Activated naive CD4-positive, alpha-beta T cell treated with anti-CD3 and anti-CD28 coated beads, Interleukin-2, amount 10 ng/mL, durations not matched to agents 7 days and 5 days (primary cell): Measurements from ENCODE around the gene NPAS3.

Experiments
- CTCF ChIA-PET: fragments of 350-600 bp; sonication (Branson Sonifier 250); formaldehyde crosslinking; loops from one replicate; lab custom pipeline; 2021; ENCODE audit warnings: antibody characterized with exemption; lab: Charles Lee
- DNase-seq: peaks from one replicate; pipeline ENCODE4 v3.0.0-alpha.2; 2020
- H3K27ac Mint-ChIP-seq: one replicate; pipeline ENCODE4 v1.8.0; 2021; ENCODE audit warnings: mild to moderate bottlenecking, moderate library complexity, mixed read lengths
- H3K27me3 Mint-ChIP-seq: one replicate; pipeline ENCODE4 v1.8.0; 2021; ENCODE audit warnings: mild to moderate bottlenecking, mixed read lengths
- H3K36me3 Mint-ChIP-seq: one replicate; pipeline ENCODE4 v1.8.0; 2021; ENCODE audit warnings: mixed read lengths
- H3K4me1 Mint-ChIP-seq: one replicate; pipeline ENCODE4 v1.8.0; 2021; ENCODE audit warnings: mixed read lengths
- H3K4me3 Mint-ChIP-seq: one replicate; pipeline ENCODE4 v1.8.0; 2021; ENCODE audit warnings: mild to moderate bottlenecking, moderate library complexity, mixed read lengths
- H3K9me3 Mint-ChIP-seq: one replicate; pipeline ENCODE4 v1.8.0; 2021; ENCODE audit warnings: mixed read lengths

NPAS3 gene

GRCh38 chr14:33643426-33644181, 704.9 kb downstream of the NPAS3 start:
- DNase-seq, result no peak
- Mint-ChIP-seq H3K4me3 (no peak overlapping the region), H3K36me3 (no peaks in the 10 kb centered on the region), H3K27ac (no peak overlapping the region), H3K27me3 (no peaks in the 10 kb centered on the region), H3K4me1 (no peaks in the 10 kb centered on the region), H3K9me3 (no peaks in the 10 kb centered on the region)
- CTCF ChIA-PET, result no interaction called here

DNA sequence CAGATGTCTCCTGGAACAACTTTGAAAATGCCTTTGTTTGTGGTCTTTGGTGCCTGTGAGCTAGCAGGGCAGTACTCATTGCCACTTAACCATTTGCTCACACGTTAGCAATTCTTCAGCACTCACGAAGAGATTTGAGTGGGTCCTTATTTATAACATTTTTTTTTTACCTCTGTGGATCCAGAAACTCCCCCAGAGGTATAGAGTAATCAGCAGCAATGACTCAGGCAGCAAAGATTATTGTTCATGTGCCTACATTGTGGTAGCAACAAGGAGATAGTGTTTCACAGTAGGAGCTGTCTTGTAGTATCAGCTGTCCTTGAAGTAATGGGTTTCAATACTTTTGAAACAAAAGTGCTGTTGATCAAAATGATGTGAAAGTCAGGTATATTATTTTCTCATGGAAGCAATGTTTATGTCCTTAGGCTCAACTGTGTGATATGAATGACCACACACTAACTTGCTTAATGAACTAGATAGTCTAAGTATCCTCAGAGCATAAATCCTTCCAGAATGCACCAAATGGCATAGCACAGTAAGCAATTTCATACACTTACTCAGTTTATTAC, 708.1 kb downstream of the NPAS3 start:
- CTCF ChIA-PET, result no interaction called here
- no peak for DNase-seq
- H3K36me3 Mint-ChIP-seq, result no peaks in the 10 kb centered on the region
- no peak overlapping the region for H3K27ac Mint-ChIP-seq
- H3K27me3 Mint-ChIP-seq, result no peaks in the 10 kb centered on the region
- no peaks in the 10 kb centered on the region for H3K9me3 Mint-ChIP-seq
- no peaks in the 10 kb centered on the region for H3K4me1 Mint-ChIP-seq
- no peak overlapping the region for H3K4me3 Mint-ChIP-seq

DNA sequence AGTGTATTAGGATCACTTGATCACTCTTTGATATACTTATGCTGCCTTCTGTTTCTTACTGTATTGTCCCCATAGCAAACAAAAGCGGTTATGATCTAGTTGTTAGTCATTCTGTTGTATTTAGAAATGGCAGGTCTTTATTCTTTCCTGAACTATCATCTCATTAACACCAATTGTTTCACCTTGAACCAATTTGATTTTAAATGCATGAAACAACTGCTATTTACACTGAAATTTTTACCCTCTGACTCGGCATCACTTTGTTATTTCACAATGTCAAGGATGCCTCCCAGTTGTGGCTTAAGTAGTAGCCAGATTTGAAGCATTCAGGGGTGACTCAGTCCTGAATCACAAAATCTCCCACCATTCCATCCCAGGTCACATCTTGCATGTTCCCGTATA, 708.7 kb downstream of the NPAS3 start:
- H3K27me3 Mint-ChIP-seq, result no peaks in the 10 kb centered on the region
- no peaks in the 10 kb centered on the region for H3K36me3 Mint-ChIP-seq
- H3K4me1 Mint-ChIP-seq, result no peaks in the 10 kb centered on the region
- no peak for DNase-seq
- H3K4me3 Mint-ChIP-seq, result no peak overlapping the region
- no peak overlapping the region for H3K27ac Mint-ChIP-seq
- CTCF ChIA-PET, result no interaction called here
- H3K9me3 Mint-ChIP-seq, result no peaks in the 10 kb centered on the region

GRCh38 chr14:33650430-33650829, 711.8 kb downstream of the NPAS3 start:
- H3K4me3 Mint-ChIP-seq, result no peak overlapping the region
- no peak overlapping the region for H3K27ac Mint-ChIP-seq
- H3K9me3 Mint-ChIP-seq, result no peaks in the 10 kb centered on the region
- CTCF ChIA-PET, result no interaction called here
- no peak for DNase-seq
- H3K4me1 Mint-ChIP-seq, result no peaks in the 10 kb centered on the region
- H3K36me3 Mint-ChIP-seq, result no peaks in the 10 kb centered on the region
- no peaks in the 10 kb centered on the region for H3K27me3 Mint-ChIP-seq

- Mint-ChIP-seq H3K4me3 (no peak overlapping the region), H3K36me3 (no peaks in the 10 kb centered on the region), H3K27me3 (no peaks in the 10 kb centered on the region), H3K9me3 (no peaks in the 10 kb centered on the region), H3K27ac (no peak overlapping the region), H3K4me1 (no peaks in the 10 kb centered on the region)
- no peak for DNase-seq
- CTCF ChIA-PET, result no interaction called here
Observed at GRCh38 chr14:33652566-33653307, 714.1 kb downstream of the NPAS3 start.

GRCh38 chr14:33653308-33653695, 714.6 kb downstream of the NPAS3 start:
- H3K36me3 Mint-ChIP-seq, result no peaks in the 10 kb centered on the region
- H3K4me1 Mint-ChIP-seq, result no peaks in the 10 kb centered on the region
- CTCF ChIA-PET, result no interaction called here
- no peak overlapping the region for H3K4me3 Mint-ChIP-seq
- DNase-seq, result no peak
- no peaks in the 10 kb centered on the region for H3K9me3 Mint-ChIP-seq
- H3K27me3 Mint-ChIP-seq, result no peaks in the 10 kb centered on the region
- H3K27ac Mint-ChIP-seq, result no peak overlapping the region

DNA sequence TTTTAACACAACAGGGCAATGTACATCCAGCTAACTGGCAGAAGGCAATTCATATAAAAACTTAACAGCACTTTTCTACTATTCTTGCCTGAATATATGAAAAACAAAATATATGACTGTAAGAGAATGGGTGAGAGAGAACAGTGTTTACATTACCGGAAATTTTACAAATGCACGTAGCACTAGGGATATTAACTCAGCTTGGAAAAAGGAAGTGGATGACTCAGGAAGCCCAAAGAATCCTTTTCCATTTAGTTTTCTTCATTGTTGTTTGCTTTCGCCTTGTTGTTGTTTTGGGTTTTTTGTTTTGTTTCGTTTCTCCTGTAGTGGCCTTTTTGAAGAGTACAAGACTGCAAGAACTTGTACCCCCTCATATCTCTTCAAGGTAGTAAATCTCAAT, 716.7 kb downstream of the NPAS3 start:
- H3K4me3 Mint-ChIP-seq, result no peak overlapping the region
- H3K36me3 Mint-ChIP-seq, result no peaks in the 10 kb centered on the region
- DNase-seq, result no peak
- no peaks in the 10 kb centered on the region for H3K9me3 Mint-ChIP-seq
- no peaks in the 10 kb centered on the region for H3K4me1 Mint-ChIP-seq
- no peak overlapping the region for H3K27ac Mint-ChIP-seq
- H3K27me3 Mint-ChIP-seq, result no peaks in the 10 kb centered on the region
- CTCF ChIA-PET, result no interaction called here

GRCh38 chr14:33657476-33657875, 718.8 kb downstream of the NPAS3 start:
- Mint-ChIP-seq H3K27ac (no peak overlapping the region), H3K4me3 (no peak overlapping the region), H3K9me3 (peaks cover 2% of the 10 kb centered on the region), H3K27me3 (no peaks in the 10 kb centered on the region), H3K4me1 (no peaks in the 10 kb centered on the region), H3K36me3 (no peaks in the 10 kb centered on the region)
- CTCF ChIA-PET, result no interaction called here
- DNase-seq, result no peak

GRCh38 chr14:33660248-33660647, 721.6 kb downstream of the NPAS3 start:
- no peak for DNase-seq
- H3K9me3 Mint-ChIP-seq, result peaks cover 6% of the 10 kb centered on the region
- H3K4me3 Mint-ChIP-seq, result no peak overlapping the region
- no peaks in the 10 kb centered on the region for H3K27me3 Mint-ChIP-seq
- no peak overlapping the region for H3K27ac Mint-ChIP-seq
- CTCF ChIA-PET, result no interaction called here
- no peaks in the 10 kb centered on the region for H3K36me3 Mint-ChIP-seq
- no peaks in the 10 kb centered on the region for H3K4me1 Mint-ChIP-seq

DNA sequence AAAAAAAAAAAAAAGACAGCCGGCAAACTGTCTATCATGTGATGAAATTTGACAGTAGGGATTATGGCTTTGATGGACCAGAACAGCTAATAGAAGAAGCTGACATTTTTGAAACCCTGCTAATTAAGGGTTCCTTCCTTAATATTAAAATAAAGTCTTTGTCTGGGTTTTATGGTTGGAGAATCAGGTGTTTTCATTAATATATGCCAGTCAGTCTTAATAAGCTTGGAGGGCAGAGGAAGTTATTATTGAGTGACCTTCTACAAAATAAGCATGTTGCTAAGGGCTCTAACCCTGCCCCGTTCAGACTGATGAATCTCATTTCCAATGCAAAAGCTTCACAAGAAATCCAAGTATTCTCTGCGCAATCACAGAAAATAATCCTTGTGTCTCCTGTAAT, 722.4 kb downstream of the NPAS3 start:
- Mint-ChIP-seq H3K36me3 (no peaks in the 10 kb centered on the region), H3K27me3 (no peaks in the 10 kb centered on the region), H3K4me3 (no peak overlapping the region), H3K27ac (no peak overlapping the region), H3K9me3 (peaks cover 6% of the 10 kb centered on the region), H3K4me1 (no peaks in the 10 kb centered on the region)
- CTCF ChIA-PET, result interaction anchor here (0.6 kb wide), 1 partner anchor 133 kb away, joined by 3 read pairs; no protein-coding TSS in a partner anchor
- DNase-seq, result no peak

DNA sequence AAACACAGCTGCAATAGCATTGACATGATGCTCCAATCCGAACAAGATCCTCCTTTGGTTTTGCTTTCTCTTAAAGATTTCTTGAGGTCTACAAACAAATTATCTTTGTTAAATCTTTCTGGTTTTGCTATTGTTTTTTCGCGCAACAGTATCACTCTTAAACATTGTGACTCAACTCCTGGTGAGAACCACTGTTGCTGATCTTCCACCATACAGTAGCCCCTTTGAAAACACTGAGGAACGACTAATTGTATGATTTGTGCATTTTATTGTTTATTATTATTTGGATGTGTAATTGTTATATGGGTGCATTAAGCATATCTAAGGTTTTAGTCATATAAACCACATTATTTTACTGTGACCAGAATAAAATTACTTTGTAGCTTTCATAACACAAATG, 729.4 kb downstream of the NPAS3 start:
- CTCF ChIA-PET, result no interaction called here
- no peaks in the 10 kb centered on the region for H3K27me3 Mint-ChIP-seq
- no peak overlapping the region for H3K27ac Mint-ChIP-seq
- H3K4me1 Mint-ChIP-seq, result no peaks in the 10 kb centered on the region
- DNase-seq, result no peak
- no peaks in the 10 kb centered on the region for H3K36me3 Mint-ChIP-seq
- H3K4me3 Mint-ChIP-seq, result no peak overlapping the region
- H3K9me3 Mint-ChIP-seq, result peaks cover 4% of the 10 kb centered on the region

- Mint-ChIP-seq H3K9me3 (no peaks in the 10 kb centered on the region), H3K27me3 (no peaks in the 10 kb centered on the region), H3K36me3 (no peaks in the 10 kb centered on the region), H3K4me3 (no peak overlapping the region), H3K27ac (no peak overlapping the region), H3K4me1 (no peaks in the 10 kb centered on the region)
- no peak for DNase-seq
- CTCF ChIA-PET, result no interaction called here
Observed at GRCh38 chr14:33669111-33669510, 730.4 kb downstream of the NPAS3 start.

DNA sequence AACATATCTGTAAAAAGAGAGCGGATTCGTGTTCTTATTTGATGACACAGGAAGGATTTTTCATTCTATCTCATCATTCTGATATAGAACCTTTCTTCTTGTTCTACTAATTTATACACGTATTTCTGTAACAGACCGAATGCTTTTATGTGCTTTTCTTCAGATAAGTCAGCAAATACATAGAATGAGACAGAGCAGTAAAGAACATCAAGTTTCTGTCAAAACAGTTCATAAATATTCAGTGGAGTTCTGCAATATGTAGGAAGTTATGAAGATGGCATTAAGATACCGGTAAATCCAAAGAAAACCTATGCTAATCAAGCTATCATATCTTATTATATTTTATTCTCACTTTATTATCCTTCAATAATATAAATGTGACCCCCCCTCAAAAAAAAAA, 731.6 kb downstream of the NPAS3 start:
- no peak overlapping the region for H3K27ac Mint-ChIP-seq
- no peaks in the 10 kb centered on the region for H3K4me1 Mint-ChIP-seq
- H3K27me3 Mint-ChIP-seq, result no peaks in the 10 kb centered on the region
- no peaks in the 10 kb centered on the region for H3K36me3 Mint-ChIP-seq
- H3K4me3 Mint-ChIP-seq, result no peak overlapping the region
- no peak for DNase-seq
- CTCF ChIA-PET, result no interaction called here
- H3K9me3 Mint-ChIP-seq, result no peaks in the 10 kb centered on the region

GRCh38 chr14:33671556-33671955, 732.9 kb downstream of the NPAS3 start:
- no peaks in the 10 kb centered on the region for H3K27me3 Mint-ChIP-seq
- no peaks in the 10 kb centered on the region for H3K36me3 Mint-ChIP-seq
- H3K27ac Mint-ChIP-seq, result no peak overlapping the region
- no peak for DNase-seq
- H3K4me1 Mint-ChIP-seq, result no peaks in the 10 kb centered on the region
- H3K9me3 Mint-ChIP-seq, result no peaks in the 10 kb centered on the region
- no peak overlapping the region for H3K4me3 Mint-ChIP-seq
- CTCF ChIA-PET, result no interaction called here

GRCh38 chr14:33674927-33675326, 736.2 kb downstream of the NPAS3 start:
- no peak overlapping the region for H3K27ac Mint-ChIP-seq
- no peaks in the 10 kb centered on the region for H3K36me3 Mint-ChIP-seq
- no peaks in the 10 kb centered on the region for H3K4me1 Mint-ChIP-seq
- no peaks in the 10 kb centered on the region for H3K27me3 Mint-ChIP-seq
- H3K4me3 Mint-ChIP-seq, result no peak overlapping the region
- no peaks in the 10 kb centered on the region for H3K9me3 Mint-ChIP-seq
- CTCF ChIA-PET, result no interaction called here
- no peak for DNase-seq
